ENCODE results near the gene PRPF8.
A peak's percentile ranks its signal among the peaks of the same experiment; 100 is the strongest.
"Not testable (repeated sequence)": the region's sequence is repeated elsewhere in the genome, so short reads cannot be mapped to it uniquely, and the experiment has no call there.

The PRPF8 gene

DNA sequence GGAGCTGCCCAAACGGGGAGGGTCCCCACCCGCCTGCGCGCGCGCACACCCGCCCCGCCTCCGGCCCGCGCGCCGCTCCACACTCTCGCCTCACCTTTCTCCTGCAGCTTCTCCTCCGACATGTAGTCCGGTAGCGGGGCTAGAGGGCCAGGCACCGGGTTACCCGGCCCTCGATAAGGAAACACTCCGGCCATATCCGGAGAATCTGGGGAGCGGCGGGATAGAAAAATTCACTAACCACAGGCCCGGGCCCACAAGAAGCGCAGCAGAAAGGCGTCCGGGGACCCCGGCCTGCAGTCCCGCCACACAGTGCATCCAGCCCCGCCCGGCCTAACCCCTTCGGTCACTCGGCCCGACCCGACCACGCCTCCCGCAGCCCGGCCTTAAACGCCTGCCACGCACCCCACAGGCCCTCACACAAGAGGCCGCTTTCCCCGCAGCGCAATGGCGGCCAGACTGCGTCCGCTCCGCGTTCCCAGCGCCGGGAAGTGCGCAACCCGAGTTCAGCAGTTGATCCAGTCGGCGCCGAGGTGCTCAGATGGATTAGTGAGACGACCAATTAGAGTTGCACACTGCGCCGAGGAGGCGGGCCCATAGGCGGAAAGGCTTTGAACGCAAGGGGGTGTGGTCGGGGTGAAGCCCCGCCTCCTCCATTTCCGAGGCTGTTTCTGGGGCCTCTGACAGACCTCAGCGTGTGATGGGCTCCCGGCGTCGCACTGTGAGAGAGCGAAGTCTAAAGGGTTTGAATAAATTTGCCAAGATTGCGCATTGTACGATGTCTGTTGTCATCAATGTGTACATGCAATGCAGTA, at the start of gene PRPF8:
TSS of gene PRPF8 (minus strand) at position 490 of the 812 bp plus-strand sequence. CDS start at position 194, 296 bp downstream.
- DNase-seq (ENCODE audit: low read depth in 3 of 3, low spot score in 1 of 3) = peak; percentile 94 to 96 (median 95)

DNA sequence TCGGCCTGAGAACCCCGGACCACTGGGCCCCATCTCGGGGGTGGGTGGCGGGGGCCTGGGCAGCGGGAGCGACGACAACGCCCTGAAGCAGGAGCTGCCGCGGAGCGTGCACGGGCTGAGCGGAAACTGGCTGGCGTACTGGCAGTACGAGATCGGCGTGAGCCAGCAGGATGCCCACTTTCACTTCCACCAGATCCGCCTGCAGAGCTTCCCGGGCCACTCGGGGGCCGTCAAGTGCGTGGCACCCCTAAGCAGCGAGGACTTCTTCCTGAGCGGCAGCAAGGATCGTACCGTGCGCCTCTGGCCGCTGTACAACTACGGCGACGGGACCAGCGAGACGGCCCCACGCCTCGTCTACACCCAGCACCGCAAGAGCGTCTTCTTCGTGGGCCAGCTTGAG, 49.1 kb upstream of the PRPF8 start:
- no peak for DNase-seq (ENCODE audit: low read depth in 3 of 3, low spot score in 1 of 3)

DNA sequence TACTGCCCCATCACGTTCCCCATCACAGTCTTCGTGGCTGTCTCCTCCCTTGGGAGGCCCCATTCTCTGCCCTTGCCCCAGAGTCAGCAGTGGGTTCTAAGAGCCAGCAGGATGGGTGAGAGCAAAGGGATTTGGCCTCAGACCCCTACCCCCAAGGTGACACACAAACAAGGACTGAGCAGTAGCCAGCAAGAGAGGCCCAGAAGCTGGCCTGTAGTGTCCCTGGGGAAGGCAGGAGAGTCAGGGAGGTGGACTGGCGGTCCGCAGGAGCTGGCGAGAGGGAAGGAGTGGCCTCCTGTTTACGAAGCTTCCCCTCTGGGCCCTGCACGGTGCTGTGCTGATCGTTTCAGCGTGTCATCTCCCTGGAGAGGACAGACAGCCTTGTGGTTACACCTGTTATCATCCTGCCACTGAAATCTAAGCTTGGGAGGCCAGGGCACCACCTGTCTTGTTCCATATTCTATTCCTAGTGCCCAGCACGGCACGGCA, 48.2 kb upstream of the PRPF8 start:
- no peak for DNase-seq (ENCODE audit: low read depth in 3 of 3, low spot score in 1 of 3)

DNA sequence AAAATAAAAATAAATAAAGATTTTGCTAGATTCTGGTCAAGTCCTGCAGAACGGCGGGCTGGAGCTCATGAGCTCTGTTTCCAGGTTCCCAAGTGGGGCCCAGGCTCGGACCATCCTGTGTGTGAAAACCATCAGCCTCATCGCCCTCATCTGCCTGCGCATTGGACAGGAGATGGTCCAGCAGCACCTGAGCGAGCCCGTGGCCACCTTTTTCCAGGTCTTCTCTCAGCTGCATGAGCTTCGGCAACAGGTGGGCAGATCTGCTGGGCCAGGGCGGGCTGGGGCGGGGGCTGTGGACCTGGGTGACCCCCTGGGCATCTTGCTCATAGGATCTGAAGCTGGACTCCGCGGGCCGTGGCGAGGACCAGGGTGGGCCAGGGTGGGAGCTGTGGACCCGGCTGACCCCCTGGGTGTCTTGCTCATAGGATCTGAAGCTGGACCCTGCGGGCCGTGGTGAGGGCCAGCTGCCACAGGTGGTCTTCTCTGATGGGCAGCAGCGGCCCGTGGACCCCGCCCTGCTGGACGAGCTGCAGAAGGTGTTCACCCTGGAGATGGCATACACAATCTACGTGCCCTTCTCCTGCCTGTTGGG, 47.7 kb upstream of the PRPF8 start:
- no peak for DNase-seq (ENCODE audit: low read depth in 3 of 3, low spot score in 1 of 3)

DNA sequence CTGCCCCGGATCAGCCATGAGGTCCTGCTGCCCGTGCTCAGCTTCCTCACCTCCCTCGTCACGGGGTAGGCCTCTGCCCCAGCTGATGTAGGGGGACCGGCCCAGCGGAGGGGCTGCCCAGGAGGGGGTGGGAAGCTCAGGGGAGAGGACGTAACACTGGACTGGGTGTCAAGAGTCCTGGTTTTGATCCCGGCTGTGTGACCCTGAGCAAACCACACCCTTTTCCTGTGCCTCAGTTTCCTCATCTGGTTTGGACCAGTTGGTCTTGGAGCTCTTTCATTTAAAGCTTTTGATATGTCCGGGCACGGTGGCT, 46.5 kb upstream of the PRPF8 start:
- no peak for DNase-seq (ENCODE audit: low read depth in 3 of 3, low spot score in 1 of 3)

DNA sequence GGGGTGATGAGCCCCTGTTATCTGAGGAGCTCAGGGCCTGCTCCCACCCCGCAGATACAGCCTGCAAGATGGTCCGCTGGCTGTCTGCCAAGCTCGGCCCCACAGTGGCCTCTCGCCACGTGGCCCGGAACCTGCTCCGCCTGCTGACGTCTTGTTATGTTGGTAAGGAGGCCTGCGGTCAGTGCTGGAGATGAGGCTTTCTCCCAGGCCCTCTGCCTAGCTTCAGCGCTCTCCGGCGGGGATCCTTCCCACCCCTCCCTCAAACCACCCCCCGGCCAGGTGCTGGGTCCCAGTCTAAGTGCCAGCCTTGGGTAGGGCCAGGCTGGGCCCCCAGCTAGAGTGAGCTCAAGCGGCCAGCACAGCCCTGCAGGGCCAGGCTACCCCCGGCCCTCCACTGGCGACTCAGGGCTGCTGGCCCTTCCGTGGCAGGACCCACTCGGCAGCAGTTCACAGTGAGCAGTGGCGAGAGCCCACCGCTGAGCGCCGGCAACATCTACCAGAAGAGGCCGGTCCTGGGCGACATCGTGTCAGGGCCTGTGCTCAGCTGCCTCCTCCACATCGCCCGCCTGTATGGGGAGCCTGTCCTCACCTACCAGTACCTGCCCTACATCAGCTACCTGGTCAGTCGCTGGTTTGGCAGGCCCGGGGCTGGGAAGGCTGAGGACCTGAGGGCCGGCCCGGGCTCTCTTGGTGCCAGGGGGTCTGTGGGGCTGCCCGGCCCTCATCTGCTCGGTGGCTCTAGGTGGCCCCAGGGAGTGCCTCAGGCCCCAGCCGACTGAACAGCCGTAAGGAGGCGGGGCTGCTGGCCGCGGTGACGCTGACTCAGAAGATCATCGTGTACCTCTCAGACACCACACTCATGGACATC, 45.9 kb upstream of the PRPF8 start:
- no peak for DNase-seq (ENCODE audit: low read depth in 3 of 3, low spot score in 1 of 3)

DNA sequence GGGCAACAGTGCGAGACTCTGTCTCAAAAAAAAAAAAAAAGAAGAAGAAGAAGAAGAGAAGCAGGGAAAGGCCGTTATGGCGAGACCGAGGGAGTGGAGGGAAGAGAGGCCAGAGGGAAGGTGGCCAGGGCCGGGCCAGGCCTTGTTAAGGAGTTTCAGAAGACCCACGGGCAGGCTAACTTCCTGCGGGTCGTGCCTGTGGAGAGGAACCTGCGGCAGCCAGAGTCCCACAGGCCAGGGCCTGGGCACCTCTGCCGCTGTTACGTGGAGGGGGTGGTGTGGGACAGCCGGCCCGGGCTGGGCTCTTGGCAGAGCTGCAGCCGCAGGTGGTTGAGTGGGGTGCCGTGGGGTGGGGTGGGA, 45.3 kb upstream of the PRPF8 start:
- no peak for DNase-seq (ENCODE audit: low read depth in 3 of 3, low spot score in 1 of 3)

DNA sequence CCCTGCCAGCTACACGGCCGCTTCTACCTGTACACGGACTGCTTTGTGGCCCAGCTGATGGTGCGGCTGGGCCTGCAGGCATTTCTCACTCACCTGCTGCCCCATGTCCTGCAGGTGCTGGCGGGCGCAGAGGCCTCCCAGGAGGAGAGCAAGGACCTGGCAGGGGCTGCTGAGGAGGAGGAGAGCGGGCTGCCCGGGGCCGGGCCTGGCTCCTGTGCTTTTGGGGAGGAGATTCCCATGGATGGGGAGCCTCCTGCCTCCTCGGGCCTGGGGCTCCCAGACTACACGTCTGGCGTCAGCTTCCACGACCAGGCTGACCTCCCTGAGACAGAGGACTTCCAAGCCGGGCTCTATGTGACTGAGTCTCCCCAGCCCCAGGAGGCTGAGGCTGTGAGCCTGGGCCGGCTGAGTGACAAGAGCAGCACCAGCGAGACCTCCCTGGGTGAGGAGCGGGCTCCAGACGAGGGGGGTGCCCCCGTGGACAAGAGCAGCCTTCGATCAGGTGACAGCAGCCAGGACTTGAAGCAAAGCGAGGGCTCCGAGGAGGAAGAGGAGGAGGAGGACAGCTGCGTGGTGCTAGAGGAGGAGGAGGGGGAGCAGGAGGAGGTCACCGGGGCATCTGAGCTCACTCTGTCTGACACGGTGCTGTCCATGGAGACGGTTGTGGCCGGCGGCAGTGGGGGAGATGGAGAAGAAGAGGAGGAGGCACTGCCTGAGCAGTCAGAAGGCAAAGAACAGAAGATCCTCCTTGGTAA, 43.4 kb upstream of the PRPF8 start:
- no peak for DNase-seq (ENCODE audit: low read depth in 3 of 3, low spot score in 1 of 3)

DNA sequence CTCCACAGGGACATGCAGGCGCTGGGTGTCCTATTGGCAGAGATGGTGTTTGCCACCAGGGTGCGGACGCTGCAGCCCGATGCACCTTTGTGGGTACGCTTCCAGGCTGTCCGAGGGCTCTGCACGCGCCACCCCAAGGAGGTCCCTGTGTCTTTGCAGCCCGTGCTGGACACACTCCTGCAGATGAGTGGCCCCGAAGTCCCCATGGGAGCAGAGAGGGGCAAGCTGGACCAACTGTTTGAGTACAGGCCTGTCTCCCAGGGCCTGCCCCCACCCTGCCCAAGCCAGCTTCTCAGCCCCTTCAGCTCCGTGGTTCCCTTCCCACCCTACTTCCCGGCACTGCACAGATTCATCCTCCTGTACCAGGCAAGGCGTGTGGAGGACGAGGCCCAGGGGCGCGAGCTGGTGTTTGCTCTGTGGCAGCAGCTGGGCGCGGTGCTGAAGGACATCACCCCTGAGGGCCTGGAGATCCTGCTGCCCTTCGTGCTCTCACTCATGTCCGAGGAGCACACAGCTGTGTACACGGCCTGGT, 42.7 kb upstream of the PRPF8 start:
- DNase-seq (ENCODE audit: low read depth in 3 of 3, low spot score in 1 of 3) = no peak

DNA sequence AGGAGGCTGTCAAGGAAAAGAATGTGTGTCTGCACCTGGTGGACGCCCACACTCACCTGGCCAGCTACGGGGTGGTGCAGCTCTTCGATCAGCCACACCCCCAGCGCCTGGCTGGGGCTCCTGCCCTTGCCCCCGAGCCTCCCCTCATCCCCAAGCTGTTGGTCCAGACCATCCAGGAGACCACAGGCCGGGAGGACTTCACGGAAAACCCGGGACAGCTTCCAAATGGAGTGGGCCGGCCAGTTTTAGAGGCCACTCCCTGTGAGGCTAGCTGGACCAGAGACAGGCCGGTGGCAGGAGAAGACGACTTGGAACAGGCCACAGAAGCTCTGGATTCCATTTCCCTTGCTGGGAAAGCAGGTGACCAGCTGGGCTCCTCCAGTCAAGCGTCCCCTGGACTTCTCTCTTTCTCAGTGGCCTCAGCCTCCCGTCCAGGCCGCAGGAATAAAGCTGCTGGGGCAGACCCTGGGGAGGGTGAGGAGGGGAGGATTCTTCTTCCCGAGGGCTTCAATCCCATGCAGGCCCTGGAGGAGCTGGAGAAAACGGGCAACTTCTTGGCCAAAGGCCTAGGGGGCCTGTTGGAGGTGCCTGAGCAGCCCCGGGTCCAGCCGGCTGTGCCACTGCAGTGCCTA, 42.1 kb upstream of the PRPF8 start:
- DNase-seq (ENCODE audit: low read depth in 3 of 3, low spot score in 1 of 3) = no peak

DNA sequence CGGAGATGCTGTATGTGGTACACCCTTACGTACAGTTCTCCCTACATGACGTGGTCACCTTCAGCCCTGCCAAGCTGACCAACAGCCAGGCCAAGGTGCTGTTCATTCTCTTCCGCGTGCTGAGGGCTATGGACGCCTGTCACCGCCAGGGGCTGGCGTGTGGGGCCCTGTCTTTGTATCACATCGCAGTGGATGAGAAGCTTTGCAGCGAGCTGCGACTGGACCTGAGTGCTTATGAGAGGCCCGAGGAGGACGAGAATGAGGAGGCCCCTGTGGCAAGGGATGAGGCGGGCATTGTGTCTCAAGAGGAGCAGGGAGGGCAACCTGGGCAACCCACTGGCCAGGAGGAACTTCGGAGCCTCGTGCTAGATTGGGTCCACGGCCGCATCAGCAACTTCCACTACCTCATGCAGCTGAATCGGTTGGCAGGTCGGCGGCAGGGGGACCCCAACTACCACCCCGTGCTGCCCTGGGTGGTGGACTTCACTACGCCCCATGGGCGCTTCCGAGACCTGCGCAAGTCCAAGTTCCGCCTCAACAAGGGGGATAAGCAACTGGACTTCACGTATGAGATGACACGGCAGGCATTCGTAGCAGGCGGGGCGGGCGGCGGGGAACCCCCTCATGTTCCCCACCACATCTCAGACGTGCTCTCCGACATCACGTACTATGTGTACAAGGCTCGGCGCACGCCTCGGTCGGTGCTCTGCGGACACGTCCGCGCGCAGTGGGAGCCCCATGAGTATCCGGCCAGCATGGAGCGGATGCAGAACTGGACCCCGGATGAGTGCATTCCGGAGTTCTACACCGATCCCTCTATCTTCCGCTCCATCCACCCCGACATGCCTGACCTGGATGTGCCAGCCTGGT, 41.2 kb upstream of the PRPF8 start:
- DNase-seq (ENCODE audit: low read depth in 3 of 3, low spot score in 1 of 3) = no peak

DNA sequence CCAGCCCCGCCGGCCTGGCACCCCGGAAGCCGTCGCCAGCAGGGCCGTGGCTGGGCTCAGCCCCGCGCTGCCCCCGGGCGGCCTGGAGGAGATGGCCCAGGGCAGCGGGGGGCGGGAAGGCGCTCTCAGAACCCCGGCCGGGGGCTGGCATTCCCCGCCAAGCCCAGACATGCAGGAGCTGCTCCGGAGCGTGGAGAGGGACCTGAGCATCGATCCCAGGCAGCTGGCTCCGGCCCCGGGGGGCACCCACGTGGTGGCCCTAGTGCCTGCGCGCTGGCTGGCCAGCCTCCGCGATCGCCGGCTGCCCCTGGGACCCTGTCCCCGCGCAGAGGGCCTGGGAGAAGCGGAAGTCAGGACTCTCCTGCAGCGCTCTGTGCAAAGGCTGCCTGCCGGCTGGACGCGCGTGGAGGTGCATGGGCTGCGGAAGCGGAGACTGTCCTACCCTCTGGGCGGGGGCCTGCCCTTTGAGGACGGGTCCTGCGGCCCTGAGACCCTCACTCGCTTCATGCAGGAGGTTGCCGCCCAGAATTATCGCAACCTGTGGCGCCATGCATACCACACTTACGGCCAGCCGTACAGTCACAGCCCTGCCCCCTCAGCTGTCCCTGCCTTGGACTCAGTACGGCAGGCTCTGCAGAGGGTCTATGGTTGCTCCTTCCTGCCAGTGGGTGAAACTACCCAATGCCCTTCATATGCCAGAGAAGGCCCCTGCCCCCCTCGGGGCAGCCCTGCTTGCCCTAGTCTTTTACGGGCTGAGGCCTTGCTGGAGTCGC, 40.4 kb upstream of the PRPF8 start:
- no peak for DNase-seq (ENCODE audit: low read depth in 3 of 3, low spot score in 1 of 3)

DNA sequence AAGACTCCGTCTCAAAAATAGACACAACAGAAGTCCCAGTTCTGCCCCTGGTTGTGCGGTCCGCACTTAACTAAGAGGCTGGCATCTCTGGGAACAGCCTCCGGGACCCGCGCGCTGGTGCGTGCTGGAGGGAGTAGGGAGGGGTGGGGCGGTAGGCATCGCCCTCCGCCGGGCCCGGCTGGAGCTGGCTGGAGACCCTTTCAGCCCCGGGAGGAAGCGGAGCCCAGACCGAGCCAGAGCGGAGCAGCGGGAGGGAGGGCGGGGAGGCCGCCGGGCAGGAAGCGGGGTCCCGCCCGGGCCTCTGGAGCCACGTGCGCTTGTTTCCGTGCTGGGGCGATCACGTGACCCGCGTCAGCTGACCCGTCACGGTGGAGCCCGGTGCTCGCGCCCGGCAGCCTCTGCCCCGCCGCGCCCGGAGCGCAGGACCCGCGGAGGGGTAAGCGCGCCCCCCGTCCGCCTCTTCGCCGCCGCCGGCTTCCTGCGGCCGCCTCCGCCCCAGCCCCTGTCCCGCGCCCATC, 39.7 kb upstream of the PRPF8 start, which contains the start of gene WDR81:
TSS of gene WDR81 (plus strand) at position 354 of the 518 bp plus-strand sequence. CDS start 256 bp downstream, outside the sequence.
- DNase-seq (ENCODE audit: low read depth in 3 of 3, low spot score in 1 of 3) = peak; percentile 71 to 75 (median 72)

DNA sequence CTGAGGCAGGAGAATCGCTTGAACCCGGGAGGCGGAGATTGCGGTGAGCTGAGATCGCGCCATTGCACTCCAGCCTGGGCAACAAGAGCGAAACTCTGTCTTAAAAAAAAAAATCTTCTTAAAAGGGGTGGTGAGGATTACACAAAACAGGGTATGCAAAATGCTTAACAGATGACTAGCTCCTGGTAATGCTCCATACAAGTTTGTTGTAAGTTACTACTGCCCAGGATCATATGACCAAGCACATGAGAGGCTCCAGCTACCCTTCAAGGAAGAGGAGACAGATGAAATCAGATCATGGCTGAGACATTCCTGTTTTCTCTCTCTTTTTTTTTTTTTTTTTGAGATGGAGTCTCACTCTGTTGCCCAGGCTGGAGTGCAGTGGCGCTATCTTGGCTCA, 37.4 kb upstream of the PRPF8 start:
- DNase-seq (ENCODE audit: low read depth in 3 of 3, low spot score in 1 of 3) = not testable (repeated sequence)

DNA sequence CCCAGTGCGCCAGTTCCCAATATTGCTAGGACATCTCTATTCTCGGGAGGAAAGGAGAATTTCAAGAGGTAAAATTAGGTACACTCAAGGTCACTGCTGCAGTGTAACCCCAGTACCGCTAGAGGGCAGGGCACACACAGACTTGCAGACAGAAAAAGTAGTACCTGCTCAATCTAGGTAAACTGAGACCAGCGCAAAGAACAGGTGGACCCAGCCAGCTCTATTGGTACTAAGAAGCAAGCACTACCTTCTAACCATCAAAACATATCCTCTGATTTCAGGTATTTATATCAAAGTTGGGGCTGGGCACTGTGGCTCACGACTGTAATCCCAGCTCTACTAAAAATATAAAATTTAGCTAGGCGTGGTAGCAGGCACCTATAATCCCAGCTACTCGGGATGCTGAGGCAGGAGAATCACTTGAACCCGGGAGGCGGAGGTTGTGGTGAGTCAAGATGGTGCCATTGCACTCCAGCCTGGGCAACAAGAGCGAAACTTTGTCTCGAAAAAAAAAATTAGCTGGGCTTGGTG, 36.3 kb upstream of the PRPF8 start:
- DNase-seq (ENCODE audit: low read depth in 3 of 3, low spot score in 1 of 3) = peak in 1 of 3 donors; percentile 52

DNA sequence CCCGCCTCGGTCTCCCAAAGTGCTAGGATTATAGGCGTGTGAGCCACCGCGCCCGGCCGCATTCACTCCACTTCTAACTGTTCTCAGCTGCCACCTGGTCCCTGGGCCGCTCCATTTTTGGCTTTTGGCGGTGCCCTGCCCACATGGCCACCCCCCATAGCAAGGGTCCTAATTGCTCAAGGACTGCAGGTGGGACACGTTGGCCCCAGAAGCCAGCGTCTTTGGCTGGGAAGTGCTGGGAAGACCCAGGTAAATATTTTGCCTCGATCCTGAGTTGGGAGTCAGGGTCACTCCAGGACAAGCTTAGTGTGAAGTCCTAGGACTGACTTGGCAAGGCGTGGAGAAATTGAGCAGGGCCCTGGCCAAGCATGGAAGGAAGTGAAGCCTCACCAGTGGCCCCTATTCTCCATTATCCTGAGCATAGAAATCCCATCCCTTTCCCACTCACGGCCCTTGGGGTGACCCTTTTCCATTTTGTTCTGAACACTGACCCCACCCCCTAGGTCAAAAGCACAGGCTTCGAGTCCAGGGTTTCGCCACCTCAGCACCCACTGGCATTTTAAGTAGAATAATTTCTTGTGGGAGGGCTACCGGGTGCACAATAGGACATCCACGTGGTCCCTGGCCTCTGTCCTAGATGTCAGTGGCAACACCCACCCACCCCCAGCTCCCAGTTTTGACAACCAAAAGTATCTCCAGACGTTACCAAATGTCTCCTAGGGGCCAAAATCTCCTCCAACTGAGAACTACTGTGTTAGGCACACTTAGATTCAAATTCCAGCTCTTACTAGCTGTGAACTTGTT, 33.9 kb upstream of the PRPF8 start:
- DNase-seq (ENCODE audit: low read depth in 3 of 3, low spot score in 1 of 3) = no peak

Data from stimulated activated CD4-positive, alpha-beta T cell treated with anti-CD3 and anti-CD28 coated beads, TNF-alpha, amount 100 ng/mL, for 1 hour (primary cell).